ENCODE data around the gene ATP11A.

GRCh38 chr13:112655913-112656312 lies 33.9 kb upstream of the ATP11A start:
- no peak for TF ChIP-seq ZFP1 (CRISPR knock-in tag; IDR thresholded peaks at IDR 0.05)
- no peak for TF ChIP-seq RAD21 (CRISPR knock-in tag; conservative IDR thresholded peaks at IDR 0.05 in 1 of 2, IDR thresholded peaks at IDR 0.05 in 1 of 2)
